NCI-H2171 treated with DMSO at 0.1 percent for 48 hours (cell line): Measurements from ENCODE around the gene DCUN1D4.

ENCODE experiments used
- DNase-seq: peaks from one replicate; lab custom pipeline; 2025; lab: John Stamatoyannopoulos, UW

Gene DCUN1D4

GRCh38 chr4:51842554-51843308, at the start of gene DCUN1D4:
DCUN1D4 (plus strand) TSS chr4:51843153; CDS start chr4:51843243, 90 bp downstream.
- DNase-seq = peak; percentile 90

GRCh38 chr4:51820443-51821234, 22.3 kb upstream of the DCUN1D4 start:
- DNase-seq = no peak

- DNase-seq = no peak
Measured at GRCh38 chr4:51825341-51825740, 17.6 kb upstream of the DCUN1D4 start.

GRCh38 chr4:51830156-51830720, 12.7 kb upstream of the DCUN1D4 start:
- no peak for DNase-seq

- peak; percentile 1 for DNase-seq
Measured at GRCh38 chr4:51831133-51831532, 11.8 kb upstream of the DCUN1D4 start.

GRCh38 chr4:51833236-51833635, 9.7 kb upstream of the DCUN1D4 start:
- no peak for DNase-seq

GRCh38 chr4:51835079-51835478, 7.9 kb upstream of the DCUN1D4 start:
- no peak for DNase-seq

- DNase-seq = no peak
Measured at GRCh38 chr4:51835855-51836254, 7.1 kb upstream of the DCUN1D4 start.

- no peak for DNase-seq
Measured at GRCh38 chr4:51836549-51836948, 6.4 kb upstream of the DCUN1D4 start.

GRCh38 chr4:51840781-51841180, 2.2 kb upstream of the DCUN1D4 start:
- DNase-seq = no peak

GRCh38 chr4:51842167-51842553, 793 bp upstream of the DCUN1D4 start:
- peak; percentile 34 for DNase-seq

- no peak for DNase-seq
Measured at GRCh38 chr4:51843309-51844152, 578 bp downstream of the DCUN1D4 start.

GRCh38 chr4:51844153-51845054, 1.5 kb downstream of the DCUN1D4 start:
- DNase-seq = peak; percentile 78

GRCh38 chr4:51845055-51845426, 2.1 kb downstream of the DCUN1D4 start:
- DNase-seq = no peak

- no peak for DNase-seq
Measured at GRCh38 chr4:51845711-51846110, 2.8 kb downstream of the DCUN1D4 start.

- DNase-seq = no peak
Measured at GRCh38 chr4:51849430-51849829, 6.5 kb downstream of the DCUN1D4 start.

GRCh38 chr4:51850294-51850693, 7.3 kb downstream of the DCUN1D4 start:
- DNase-seq = no peak

- DNase-seq = no peak
Measured at GRCh38 chr4:51851090-51851936, 8.4 kb downstream of the DCUN1D4 start.

- no peak for DNase-seq
Measured at GRCh38 chr4:51851937-51852290, 9.0 kb downstream of the DCUN1D4 start.

GRCh38 chr4:51853027-51853682, 10.2 kb downstream of the DCUN1D4 start:
- DNase-seq = no peak
